Midbrain (tissue), 1 donor: ENCODE results near the gene UCK2.

Experiments
- DNase-seq: peaks from one replicate; lab custom pipeline; 2025; lab: John Stamatoyannopoulos, UW

UCK2 gene

DNA sequence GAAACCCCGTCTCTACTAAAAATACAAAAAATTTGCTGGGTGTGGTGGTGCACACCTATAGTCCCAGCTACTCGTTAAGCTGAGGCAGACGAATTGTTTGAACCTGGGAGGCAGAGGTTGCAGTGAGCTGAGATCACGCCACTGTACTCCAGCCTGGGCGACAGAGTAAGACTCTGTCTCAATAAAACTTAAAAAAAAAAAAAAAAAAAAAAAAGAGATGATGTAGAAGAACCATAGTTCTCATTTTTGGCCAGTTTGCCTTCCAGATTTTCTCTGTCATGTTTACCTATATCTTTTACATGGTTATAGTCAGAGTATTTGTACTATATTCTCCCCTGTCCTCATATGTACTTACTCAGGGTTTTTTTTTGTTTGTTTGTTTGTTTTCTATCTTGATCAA is 53.6 kb downstream of the UCK2 start:
- no peak for DNase-seq

DNA sequence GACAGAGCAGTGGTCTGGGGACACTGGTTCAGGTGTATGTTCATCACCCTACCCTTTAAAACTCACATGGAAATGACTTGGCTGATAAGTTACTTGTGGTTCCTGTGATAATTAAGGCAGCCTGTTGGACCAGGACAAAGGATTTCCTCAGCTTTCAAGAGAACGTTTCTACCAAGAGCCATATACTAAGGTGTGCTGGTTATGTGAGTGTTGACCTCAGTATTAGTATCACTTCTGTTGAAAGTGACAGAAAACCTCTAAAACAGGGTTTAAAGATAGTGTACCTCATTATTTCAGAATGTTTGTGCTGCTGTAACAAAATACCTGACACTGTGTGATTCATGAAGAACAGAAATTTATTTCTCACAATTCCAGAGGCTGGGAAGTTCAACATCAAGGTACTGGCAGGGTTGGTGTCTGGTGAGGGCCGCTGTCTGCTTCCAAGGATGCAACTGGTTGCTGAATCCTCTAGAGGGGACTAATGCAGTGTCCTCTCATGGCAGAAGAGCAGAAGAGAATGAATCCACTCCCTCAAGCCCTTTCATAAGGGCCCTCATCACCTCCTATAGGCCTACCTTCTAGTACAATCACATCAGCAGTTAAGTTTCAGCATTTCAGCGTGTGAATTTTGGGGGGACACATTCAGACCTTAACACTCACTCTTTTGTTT is 54.9 kb downstream of the UCK2 start:
- DNase-seq: no peak

DNA sequence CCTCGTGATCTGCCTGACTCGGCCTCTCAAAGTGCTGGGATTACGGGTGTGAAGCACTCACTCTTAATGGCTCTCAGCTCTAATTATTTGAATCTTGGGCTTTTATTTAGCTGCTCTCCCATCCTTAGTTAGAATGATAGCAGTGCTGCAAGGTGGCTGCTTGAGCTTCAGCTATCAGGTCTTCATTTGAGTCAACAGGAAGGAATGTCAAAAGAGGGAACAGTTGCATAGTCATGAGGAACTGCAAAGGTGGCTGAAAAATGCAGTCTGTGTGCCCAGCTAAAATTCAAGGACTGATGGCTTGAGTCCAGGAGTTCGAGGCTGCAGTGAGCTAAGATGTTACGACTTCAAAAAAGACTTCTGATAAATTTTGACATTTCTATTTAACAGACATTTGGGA is 55.6 kb downstream of the UCK2 start:
- no peak for DNase-seq

DNA sequence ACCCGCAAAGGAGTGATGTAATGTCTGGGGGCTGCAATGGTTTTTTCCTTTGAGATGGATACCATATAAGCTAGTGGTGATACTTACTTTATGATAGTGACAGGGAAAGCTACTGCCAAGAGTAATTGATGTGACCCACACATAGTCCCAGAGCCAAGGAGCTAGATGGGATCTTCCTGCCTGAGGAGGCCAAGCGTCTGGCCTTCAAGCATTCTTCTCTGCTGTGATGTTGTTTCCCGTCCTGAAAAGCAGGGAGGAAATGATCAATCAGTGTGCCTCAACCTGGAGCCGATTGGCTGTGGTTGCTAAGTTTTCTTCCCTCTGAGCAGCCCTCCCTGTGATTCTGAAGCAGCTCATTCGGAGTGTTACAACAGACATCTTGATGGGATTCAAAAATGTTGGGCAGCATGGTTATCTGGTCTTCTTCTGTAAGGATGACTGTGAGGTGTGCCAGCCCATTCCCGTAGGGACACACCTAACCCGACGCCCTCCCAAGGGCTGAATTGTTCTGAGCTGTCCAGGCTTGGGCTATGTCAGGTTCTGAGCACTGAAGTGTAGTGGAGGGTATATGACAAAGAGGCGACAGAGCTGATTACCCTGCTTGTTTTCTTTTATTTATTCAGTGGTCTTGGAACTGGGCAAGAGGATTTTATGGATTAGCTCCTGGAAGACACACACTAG is 56.7 kb downstream of the UCK2 start:
- DNase-seq: no peak

DNA sequence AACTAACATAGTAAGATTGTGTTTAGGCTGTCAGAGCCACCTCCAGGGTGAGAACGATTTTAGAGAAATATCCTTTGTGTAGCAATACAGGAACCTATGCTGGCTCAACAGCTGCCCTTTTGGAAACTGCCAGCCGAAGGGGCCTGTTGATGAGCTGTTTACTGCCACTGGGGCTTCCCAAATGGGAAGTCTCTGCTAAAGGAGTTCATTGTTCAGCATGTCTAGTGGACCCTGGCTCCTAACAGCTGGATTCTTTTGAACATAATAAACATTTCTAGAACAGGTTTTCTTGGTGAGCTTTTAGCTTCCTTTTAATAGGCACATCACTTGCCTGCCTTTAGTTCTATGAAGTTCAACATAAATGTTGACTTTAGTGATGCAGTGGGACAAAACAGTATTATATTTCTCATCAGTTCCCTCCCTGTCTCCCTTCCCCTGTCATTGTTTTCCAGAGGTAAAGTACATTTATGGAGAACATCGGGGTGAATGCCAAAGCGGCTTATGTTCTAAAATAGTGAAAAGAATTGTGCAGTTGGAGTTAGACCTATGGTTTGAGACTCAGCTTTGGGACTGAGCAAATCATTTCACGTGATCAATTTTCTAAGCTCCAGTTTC is 57.4 kb downstream of the UCK2 start:
- DNase-seq: no peak

DNA sequence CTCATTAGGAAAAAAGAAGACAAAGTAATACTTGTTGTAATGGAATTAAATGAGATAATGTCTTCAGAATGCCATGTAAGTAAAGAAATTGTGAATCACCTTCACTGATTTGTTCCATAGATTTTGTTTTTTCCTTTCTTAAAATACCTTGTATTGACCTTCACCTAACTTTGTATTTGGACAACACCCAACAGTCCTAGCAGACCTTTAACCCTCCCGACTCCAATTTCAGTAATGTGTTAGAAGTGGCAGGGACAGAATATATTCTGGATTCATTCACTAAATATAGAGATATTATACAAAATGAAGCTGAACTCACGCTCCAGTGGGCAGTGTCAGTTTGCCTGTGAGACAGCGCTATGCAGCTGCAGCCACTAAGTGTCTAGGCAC is 57.9 kb downstream of the UCK2 start:
- no peak for DNase-seq

DNA sequence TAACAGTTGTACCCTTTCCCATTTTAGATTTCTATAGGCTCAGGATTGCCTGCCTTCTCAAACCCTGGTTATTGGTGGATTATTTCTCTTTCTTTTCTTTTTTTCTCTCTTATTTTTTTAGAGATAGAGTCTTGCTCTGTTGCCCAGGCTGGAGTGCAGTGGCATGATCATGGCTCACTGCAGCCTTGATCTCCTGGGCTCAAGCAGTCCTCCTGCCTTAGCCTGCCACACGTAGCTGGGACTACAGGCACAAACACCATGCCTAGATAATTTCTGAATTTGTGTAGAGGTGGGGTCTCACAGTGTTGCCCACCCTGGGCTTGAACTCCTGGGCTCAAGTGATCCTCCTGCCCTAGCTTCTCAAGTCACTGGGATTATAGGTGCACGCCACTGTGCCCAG is 58.8 kb downstream of the UCK2 start:
- DNase-seq: no peak

DNA sequence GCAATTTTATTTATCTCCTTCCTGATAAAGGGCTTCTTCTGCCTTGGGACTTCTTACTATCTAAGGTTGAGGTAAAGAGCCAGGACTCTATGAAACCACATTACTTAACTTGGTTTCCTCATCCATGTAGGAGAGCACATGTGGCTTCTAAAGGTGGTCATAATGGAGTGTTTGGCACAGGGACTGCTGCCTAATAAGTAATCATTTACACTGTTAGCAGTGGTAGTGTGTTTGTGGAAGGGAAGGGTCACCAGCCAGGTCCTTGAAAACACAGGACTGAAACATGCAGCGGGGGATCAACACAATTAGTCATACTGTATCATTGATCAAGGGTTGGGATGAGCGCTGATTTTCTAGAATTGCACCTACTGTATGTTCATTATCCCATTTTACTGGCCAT is 59.6 kb downstream of the UCK2 start:
- DNase-seq: no peak

DNA sequence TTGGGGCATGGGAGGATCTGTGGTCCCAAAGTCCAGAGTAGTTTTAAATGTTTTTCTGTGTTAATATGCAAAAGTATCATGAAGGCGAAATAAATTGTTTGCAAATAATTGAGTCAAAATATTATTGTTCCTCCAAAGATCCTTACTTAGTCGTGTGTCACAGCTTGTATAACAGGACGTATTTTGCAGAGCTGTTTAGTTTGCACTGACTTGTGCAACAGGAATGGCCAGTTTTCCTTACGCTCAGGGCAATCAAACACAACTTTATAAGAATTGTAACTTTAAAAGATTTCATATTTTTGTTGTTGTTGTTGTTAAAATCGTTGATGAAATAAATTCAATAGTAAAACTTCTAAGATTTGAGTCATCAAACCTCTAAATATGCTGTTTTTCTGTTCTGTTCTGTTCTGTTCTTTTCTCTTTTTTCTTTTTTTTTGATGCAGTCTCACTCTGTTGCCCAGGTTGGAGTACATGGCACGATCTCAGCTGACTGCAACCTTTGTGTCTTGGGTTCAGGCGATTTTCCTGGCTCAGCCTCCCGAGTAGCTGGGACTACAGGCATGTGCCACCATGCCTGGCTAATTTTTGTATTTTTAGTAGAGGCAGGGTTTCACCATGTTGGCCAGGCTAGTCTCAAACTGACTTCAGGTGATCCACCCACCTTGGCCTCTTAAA is 60.6 kb downstream of the UCK2 start:
- DNase-seq: no peak

DNA sequence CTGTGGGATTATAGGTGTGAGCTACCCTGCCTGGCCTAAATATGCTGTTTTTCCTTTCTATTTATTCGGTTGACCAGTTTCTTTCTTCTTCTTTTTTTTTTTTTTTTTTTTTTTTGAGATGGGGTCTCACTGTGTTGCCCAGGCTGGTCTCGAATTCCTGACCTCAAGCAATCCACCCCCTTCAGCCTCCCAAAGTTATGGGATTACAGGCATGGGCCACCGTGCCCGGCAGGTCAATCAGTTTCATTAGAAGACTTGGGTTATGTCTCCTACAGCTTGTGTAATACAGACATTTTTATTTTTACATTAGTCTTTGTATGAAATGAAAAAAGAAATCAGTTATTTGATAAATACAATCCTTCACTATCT is 61.1 kb downstream of the UCK2 start:
- DNase-seq: no peak

DNA sequence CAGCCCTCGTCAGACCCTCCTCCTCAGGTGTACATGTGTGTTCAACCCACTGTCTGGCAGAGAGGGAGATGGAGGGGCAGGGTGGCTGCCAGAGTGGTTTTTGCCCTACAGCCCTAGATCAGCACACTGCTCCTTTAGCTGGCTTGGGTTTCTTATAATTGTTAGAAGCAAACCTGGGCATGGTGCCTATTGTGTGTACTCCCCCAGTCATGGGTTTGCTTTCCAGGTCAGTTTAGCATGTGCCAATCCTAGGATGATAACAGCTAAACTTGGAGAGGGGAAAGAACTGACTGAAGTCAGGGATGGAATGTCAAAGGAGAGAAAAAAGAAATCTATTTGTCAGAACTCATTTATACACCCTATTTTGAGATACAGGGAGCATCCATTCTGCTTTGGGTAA is 63.3 kb downstream of the UCK2 start:
- no peak for DNase-seq

DNA sequence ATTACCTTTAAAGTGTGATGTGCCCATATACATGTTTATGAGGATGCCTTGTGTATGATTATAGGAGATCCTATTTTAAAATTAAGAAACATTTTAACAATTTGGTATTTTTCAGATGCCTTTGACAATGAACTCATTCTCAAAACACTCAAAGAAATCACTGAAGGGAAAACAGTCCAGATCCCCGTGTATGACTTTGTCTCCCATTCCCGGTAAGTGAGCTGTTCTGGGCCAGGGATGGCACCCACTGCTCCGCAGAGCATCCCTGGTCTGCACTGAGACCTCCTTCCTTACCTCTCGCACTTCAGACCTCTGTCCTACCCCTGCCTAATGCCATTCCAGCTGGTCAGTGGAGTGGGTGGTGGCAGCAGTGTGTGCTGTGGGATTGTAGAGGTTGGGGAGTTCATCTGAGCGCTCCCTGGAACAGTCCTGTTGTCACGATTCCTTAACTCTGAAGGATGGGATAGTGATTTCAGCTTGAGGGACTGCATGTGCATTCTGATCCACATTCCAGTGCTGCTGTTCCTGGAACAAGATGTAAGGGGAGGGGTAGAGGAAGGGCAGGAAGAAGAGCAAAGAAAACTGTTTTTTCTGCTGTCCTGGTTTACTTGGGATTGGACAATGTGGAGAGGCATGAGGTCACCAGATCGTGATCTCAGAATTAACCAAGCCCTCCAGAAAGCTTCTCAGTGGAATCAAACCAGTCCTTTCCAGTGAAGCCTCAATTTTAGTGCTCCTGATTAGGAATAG is 63.9 kb downstream of the UCK2 start:
- no peak for DNase-seq

DNA sequence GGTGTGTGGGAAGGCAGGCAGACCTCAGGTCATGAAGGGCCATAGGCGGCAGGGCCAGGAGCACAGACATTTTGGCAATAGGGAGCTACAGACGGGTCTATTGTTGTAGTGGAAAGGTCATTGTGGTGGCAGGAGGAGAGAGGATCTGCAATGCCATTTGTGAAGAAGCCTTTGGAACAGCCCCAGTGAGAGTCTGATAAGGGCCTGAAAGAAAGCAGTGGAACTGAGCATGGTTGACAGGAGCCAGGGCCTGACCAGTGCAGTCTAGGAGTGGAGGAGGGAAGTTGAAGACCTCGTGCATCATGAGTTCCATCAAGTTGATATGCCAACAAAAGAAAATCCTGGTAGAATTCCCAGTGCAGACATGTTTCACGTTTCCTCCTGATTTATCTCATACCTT is 65.5 kb downstream of the UCK2 start:
- DNase-seq: no peak

DNA sequence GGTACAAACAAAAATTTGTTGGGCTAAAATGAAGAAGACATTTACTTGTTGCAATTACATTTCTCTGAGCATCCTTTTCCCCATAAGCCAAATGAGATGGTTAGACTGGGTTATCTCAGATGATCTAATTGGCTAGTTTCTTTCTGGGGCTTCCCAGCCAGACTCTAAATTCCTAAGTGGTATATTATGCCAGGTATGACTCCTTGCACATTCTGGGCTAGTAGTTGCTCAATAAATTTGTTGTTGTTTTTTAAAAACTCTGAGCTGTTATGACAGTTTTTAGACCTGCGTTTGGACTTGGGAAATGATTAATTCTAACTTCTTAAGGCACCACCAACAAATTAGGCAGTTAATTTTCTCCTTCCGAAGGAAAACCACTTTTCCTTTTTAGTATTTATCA is 66.1 kb downstream of the UCK2 start:
- DNase-seq: no peak

DNA sequence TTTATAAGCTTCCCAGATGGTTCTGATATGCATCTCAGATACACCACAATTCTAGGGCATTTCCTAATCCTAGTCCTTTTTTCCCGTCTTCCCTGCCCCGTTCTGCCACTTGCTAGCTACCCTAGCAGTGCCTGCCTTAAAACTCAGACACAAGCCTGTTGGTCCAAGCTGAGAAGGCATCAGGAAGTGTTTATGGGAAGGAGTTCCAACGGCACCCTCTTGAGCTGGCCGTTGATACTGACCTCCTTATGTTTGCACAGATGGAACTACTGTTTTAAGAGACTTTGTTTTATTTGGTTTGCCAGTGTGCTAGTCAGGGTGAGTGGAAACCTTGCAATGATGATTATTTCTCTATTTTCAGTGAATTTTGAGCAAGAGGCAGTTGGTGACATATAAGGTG is 67.2 kb downstream of the UCK2 start:
- no peak for DNase-seq

DNA sequence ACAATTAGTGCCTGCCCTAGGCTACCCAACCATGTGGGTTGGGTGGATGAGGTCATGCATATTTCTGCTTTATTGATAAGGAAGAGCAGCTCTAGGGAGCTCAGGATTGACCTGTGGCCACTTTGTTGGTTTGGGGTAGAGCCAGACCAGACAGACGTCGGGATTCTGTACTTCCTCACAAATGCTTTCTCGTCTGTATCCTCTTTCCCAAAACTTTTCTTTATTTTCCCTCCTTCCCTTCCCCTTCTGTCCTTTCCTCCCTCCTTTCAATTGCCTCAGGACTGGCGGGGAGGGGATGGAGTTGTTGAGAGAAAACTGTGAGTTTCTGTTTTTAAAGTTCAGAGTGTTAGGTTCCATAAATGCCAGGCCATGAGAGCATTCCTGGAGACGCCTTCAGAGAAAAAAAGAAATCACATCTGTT is 68.0 kb downstream of the UCK2 start:
- DNase-seq: no peak

DNA sequence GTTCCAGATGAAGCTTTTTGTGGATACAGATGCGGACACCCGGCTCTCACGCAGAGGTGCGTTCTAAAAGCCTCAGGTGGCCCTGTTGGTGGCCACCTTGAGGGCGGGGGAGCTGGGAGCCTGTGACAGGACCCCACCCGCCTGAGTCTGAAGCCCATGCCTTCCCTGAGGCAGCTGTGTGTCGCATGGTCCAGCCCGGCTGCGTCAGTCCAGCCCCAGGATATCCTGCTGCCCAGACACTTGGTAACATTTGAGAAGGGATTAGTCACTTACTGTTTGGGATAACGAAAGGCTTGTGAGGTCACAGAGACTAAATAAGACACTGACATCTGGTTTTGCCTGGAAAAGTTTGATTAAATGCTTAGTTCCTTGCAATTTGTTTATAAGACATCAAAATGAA is 68.9 kb downstream of the UCK2 start:
- DNase-seq: no peak

DNA sequence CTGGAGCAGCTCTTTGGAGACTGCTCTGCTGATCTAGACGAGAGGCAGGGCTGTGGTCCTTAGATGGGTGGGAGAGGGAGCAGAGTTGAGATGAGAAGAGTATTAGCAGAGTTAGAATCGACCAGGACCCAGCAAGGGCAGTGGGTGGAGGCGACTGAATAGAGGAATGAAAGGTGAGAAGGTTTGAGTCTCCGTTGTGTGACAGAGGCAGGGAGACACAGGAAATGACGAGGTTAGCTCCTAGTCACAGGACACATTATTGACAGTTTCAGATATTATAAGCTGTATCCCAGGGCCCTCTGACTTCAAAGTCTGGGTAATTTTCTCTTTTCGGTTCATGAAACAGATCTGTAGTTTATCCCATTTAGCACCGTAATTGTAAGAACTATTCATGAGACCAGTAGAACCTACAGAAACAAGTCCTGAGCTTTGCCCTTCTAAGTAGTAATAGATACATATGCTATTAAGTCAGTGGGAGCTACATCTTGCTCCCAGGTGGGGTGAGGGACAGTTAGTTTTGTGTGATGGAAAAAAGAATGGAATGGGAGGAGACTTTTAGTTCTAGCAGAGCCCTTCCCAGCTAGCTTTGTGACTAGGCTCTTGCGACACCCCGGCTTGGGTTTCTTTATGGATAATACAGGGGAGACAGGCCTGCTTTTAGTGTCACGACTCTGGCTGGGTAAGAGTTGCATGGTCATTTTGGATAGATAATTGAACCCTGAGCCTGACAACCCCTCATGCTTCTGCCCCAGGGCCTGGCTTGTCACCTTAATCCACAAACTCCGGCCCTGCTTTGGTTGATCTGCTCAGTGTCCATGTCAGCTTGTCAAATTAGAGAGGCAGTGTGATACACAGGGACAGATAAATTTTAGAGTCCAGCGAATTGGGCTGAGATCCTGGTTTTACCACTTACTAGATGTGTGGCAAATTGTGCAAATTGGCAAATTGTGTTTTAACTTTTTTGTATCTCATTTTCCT is 70.2 kb downstream of the UCK2 start:
- no peak for DNase-seq

DNA sequence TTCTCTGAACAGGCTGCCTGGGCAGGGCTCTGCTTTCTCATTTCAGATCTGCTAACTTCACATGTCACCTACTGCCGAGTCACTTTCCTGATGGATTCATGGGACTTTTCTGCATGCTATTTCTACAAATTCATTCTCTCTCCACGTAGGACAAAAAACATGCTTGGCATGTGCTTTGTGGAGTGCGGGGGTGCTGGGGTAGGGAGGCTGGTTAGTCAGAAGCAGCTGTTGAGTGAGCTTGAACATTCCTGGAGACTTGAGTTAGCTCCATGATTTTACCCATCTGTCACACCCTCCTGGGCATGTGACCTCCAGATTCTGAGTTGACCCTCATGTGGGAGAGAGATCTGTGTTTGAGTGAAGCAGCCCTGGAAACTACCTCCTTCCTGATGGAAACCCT is 71.4 kb downstream of the UCK2 start:
- DNase-seq: no peak

DNA sequence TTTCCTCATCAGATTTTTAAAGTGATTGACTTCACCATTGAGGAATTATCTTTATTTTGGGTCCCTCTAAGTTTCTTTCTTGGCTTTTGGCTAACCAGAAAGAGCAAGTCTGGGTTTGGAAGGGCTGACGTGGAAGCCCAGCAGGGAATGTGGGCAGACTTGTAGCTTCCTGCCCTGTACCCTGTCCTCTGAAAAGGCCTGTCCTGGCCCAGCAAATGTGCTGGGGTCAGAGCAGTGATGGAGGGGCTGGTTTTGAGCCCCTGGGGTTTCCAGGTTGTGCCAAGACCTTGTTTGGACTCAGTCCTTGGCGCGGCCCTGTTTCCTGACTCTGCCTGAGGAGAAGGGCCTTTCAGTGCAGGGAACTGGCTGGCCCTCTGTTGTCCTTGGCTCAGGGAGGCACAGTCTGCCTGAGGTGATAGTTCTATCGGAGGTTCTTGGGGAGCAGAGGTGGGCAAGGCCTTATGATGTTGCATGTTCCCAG is 72.1 kb downstream of the UCK2 start:
- DNase-seq: no peak
